GM08714 (cell line): ENCODE results near the gene RAD23A.
"Not testable (repeated sequence)": the region's sequence is repeated elsewhere in the genome, so short reads cannot be mapped to it uniquely, and the experiment has no call there.

Experiments
- H3K4me3 ChIP-seq: fragments of 200-500 bp; sonication (Bioruptor generic); 2 replicates; pipeline ENCODE4 v1.5.1; 2014; ENCODE audit warnings: mild to moderate bottlenecking, low read length, inconsistent platforms
- ZNF274 ChIP-seq: IDR thresholded peaks from 2 replicates; pipeline ENCODE4 v1.6.1; 2012; ENCODE audit warnings: mild to moderate bottlenecking, low read depth, low read length

RAD23A gene

DNA sequence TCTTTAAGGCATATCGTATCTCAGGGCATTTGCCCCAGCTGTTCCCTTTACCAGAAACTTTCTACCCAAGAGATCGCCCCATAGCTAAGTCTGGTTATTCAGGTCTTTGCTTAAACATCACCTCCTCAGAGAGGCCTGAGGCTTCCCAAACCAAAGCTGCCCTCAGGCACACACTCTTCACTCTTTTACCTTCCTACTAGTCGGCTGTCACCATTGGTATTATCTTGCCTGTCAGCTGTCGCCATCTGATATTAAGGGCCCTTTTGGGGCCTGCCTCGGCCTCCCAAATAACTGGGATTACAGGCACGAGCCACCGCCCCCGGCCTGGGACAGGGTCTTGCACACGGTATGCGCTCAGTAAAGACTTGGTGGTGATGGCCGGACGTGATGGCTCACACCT is 10.3 kb downstream of the RAD23A start:
- no peak for TF ChIP-seq ZNF274

DNA sequence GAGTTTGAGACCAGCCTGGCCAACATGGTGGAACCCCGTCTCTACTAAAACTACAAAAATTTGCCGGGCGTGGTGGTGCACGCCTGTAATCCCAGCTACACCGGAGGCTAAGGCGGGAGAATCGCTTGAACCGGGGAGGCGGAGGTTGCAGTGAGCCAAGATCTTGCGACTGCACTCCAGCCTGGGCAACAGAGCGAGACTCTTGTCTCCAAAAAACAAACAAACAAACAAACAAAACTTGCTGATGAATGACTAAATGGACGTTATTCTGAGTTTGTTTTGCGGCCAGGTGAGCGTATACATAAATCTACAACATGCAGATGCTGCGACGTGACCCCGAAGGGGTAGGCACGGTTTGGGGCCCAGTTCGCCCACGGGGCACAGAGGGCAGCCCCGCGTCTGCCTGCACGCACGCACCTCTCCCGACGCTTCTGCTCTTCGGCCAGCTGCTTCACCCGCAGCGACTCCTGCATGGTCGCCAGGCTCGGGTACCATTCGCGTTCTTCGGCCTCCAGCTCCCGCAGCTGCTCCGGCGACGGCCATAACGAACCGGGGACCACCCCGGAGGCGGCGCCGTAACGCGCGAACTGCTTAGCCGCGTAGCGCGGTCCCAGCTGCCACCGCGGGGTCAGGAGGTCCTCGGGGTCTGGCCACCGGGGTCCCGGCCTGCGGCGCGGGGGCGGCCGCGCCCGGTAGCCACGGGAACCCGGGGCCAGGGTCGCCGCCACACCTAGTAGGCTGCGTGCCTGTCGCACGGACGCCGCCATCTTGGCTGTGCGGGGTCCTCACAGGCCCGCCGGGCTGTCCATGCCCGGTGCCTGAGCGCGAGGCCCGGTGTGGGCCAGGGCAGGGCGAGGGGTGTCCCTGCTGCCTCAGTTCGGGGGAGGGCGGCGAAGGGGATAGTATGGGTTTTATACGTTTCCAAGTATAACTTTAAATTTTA is 11.1 kb downstream of the RAD23A start, which contains the start of gene GADD45GIP1:
TSS of gene GADD45GIP1 (minus strand) at position 778 of the 943 bp plus-strand sequence. CDS start at position 767, 11 bp downstream.
- H3K4me3 ChIP-seq, result peak within 1 kb of the TSS; percentile 82
- no peak for TF ChIP-seq ZNF274

More for the DNA sequence above, 10.3 kb downstream of the RAD23A start:
- peak overlapping the region; percentile 82 for H3K4me3 ChIP-seq

DNA sequence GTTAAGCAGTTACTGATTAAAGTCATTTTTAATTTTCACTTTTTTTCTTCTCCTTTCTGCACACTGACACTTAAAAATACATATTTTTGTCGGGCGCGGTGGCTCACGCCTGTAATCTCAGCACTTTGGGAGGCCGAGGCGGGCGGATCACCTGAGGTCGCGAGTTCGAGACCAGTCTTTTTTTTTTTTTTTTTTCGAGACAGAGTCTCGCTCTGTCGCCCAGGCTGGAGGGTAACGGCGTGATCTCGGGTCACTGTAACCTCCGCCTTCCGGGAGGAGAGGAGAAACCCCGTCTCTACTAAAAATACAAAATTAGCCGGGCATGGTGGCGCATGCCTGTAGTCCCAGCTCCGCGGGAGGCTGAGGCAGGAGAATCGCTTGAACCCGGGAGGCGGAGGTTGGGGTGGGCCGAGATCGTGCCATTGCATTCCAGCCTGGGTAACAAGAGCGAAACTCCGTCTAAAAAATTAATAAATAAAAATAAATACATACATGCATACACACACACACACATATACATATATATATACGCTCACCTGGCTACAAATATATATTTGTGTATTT is 11.8 kb downstream of the RAD23A start:
- H3K4me3 ChIP-seq, result peak overlapping the region; percentile 82; the same call in 1 of the 2 replicates

DNA sequence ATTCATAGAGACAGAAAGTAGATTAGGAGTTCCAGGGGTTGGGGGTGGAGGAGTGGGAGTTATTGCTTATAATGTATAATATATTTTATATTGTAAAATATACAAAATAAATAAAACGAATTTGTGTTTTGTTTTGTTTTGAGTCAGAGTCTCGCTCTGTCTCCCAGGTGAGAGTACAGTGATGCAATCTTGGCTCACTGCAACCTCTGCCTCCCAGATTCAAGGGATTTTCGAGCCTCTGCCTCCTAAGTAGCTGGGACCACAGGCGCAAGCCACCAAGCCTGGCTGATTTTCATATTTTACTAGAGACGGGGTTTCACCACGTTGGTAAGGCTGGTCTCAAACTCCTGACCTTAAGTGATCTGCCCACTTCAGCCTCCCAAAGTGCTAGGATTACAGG is 13.8 kb downstream of the RAD23A start:
- H3K4me3 ChIP-seq, result no peak overlapping the region
- no peak for TF ChIP-seq ZNF274

DNA sequence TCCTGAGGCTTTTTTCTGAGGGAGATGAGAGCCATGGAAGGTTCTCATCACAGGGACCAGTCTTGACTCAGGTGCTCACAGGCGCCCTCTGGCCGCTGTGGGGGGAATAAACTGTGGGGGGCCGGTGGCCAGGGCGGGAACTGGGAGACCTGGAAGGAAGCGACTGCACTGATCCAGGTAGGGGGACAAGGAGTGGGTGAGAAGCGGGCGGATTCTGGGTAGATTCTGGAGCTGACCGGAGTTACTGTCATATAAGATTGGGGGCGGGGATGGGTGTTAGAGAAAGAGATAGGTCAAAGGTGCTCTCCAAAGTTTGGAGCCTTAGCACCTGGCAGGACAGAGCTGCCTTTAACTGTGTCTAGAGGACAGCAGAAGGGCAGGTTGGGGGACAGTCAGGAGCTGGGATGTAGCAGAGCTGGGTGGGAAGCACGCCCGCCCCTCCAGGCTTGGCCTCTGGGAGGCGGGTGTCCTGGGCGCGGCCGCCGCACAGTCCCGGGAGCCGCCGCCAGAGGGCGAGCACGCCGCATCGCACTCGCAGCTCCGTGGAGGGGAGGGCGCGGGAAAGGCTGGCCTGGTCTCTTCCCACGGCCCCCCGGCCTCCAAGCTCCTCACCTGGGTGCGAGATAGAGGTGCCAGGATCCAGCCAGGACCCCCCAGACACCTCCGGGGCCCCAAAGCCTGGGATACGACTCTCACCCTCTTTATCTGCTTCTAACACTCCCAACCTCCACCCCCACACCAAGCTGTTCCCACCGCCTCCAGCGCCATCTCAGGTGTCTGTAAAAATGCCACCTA is 19.6 kb downstream of the RAD23A start:
- peak overlapping the region; percentile 44; the same call in 1 of the 2 replicates for H3K4me3 ChIP-seq
- no peak for TF ChIP-seq ZNF274

DNA sequence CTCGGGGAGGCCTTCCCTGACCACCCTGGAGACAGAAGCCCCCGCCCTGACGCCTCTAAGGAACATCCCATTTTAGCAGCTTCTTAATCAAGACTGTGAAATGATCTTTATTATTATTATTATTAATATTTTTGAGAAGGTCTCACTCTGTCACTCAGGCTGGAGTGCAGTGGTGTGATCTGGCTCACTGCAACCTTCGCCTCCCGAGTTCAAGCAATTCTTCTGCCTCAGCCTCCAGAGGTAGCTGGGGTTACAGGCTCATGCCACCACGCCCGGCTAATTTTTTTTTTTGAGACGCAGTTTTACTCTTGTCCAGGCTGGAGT is 20.1 kb downstream of the RAD23A start:
- H3K4me3 ChIP-seq, result no peak overlapping the region
- no peak for TF ChIP-seq ZNF274

DNA sequence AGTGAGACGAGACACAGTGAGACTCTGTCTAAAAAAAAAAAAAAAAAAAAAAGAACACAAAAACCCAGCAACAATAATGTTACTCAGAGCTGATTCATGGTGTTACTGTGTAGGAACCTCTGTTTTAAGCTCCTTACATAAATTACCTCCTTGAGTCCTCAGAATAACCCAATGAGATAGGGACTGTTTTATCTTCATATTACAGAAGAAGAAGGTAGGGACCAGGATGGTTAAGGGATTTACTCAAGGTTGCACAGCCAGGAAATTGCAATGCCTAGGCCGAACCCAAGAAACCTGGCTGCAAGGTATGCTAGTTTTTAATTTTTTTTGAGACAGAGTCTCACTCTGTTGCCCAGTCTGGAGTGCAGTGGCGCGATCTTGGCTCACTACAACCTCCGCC is 22.2 kb downstream of the RAD23A start:
- TF ChIP-seq ZNF274, result no peak

DNA sequence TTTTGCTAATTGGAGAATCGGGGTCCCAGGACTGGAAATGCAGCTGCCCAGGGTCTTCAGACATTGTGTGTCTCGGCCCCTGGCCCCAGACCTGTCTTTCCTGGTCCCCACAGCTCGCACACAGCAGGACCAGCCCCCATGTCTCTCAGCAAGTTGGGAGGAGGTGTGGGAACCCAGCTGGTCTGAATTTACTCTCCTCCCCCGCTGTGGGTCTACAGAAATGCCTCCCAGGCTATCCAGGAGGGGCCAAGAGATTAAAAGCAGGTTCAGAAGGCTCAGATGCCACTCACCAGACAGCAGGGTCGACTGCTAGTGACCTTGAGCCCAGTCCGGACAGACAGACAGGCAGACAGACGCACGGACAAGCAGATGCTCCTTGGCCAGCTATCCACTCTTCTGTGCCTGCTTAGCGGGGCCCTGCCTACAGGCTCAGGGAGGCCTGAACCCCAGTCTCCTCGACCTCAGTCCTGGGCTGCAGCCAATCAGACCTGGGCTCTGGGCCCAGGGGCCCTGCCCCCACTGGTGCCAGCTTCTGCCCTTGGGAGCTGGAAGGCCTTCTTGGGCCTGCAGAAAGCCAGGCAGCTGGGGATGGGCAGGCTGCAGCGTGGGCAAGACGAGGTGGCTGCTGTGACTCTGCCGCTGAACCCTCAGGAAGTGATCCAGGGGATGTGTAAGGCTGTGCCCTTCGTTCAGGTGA is 23.8 kb downstream of the RAD23A start, which contains the start of gene DAND5:
TSS of gene DAND5 (plus strand) at position 285 of the 697 bp plus-strand sequence. CDS start at position 370, 85 bp downstream.
- no peak for TF ChIP-seq ZNF274

More for the DNA sequence above, 22.2 kb downstream of the RAD23A start:
- no peak overlapping the region for H3K4me3 ChIP-seq

DNA sequence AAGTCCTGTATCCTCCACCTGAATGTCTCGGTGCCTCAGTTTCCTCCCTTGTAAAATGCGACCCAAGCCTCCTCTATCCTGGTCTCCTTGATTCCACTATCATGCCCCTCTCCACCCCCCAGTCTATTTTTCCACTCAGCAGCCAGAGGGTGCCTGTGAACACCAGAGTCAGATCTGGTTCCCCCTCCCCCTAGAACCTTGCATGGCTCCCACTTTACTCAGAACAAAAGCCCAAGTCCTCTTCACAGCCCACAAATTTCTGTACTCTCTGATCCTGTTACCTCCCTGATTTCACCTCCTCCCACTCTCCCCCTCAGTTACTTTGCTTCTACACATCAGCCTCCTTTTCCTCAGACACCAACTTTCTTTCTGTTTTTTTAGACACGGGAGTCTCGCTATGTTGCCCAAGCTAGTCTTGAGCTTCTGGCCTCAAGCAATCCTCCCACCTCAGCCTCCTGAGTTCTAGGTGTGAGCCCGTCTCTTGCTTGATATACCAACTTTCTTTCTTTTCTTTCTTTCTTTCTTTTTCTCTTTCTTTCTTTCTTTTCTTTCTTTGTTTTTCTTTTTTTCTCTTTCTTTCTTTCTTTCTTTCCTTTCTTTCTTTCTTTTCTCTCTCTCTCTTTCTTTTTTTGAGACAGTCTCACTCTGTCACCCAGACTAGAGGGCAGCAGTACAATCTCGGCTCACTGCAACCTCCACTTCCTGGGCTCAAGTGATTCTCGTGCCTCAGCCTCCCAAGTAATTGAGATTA is 24.6 kb downstream of the RAD23A start:
- TF ChIP-seq ZNF274, result no peak
- H3K4me3 ChIP-seq, result no peak overlapping the region

More for the DNA sequence above, 23.8 kb downstream of the RAD23A start, which contains the start of gene DAND5:
- H3K4me3 ChIP-seq, result no peak within 1 kb of the TSS

DNA sequence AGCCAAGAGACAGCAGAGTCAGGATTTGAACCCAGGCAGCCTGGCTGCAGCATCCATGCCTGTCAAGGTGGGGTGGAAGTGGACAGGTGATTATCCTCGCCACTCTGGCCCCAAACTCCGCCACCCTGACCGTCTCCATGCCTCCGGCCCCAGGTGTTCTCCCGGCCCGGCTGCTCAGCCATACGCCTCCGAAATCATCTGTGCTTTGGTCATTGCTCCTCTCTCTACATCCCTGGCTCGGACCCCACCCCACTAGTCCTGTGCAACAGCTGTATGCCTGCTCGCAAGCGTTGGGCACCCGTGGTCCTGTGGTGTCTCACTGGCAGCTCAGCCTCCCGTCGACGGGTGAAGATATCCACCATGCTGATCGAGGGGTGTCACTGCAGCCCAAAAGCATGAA is 27.6 kb downstream of the RAD23A start:
- TF ChIP-seq ZNF274, result no peak
- H3K4me3 ChIP-seq, result no peak overlapping the region

DNA sequence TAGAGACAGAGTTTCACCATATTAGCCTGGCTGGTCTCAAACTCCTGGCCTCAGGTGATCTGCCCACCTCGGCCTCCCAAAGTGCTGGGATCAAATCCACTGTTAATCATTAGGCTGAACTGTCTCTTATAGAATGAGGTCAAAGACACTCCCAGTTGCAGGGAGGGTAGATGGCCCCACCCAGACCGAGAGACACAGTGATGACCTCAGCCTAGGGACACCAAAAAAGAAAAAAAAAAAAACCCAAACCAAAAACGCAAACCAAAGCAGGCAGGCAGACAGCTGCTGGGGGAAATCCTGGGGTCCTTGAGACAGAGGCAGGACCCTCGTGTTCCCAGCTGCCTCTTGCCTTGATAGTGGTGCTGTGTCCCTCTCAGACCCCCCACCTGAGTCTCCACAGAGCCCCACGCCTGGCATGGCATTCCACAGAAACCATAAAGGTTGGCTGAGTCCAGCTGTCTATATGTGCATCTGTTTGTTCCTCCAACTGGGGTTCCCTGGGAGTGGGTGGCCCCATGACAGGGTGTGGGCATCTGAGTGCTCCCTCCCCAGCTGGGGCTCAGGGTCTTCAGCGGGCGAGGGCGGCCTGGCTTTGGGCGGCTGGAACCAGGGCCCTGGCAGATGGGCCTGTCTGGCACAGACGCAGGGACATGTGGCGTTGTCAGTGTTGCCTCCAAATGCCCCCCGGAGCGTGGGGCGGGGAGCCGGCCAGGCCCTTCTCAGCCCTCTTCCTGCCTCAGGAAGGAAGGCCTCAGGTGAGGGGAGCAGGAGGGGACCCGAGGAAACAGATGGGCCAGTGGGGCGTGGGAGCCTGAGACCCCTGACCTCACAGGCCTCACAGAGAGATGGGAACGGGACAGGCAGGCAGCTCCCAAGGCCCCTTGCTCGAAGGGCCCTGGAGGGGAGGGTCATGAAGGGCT is 28.9 kb downstream of the RAD23A start:
- TF ChIP-seq ZNF274, result no peak
- H3K4me3 ChIP-seq, result no peak overlapping the region

DNA sequence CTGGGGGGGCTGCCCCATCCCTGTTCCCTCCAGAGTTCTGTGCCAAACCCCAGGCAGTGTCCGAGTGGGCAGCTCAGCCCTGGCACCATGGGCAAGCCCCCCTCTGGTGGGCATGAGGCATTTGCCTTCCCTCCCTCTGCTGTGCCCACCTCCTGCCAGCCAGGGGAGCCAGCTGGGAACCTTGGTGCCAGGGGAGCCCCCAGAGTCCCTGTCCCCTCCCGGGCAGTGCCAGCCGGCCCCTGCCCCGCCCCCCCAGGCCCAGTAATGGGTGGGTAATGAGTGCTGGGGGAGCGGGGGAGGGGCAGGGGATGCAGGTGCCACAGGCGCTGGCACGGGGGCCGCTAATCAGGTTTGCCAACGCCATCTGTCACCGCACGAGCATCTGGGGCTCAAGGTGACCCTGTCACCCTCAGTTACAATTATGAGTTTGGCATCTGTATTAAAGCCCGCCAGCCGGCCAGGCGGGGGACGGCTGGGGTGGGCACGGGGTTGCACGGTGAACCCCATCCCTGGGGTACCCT is 29.6 kb downstream of the RAD23A start:
- H3K4me3 ChIP-seq, result no peak overlapping the region
- no peak for TF ChIP-seq ZNF274

DNA sequence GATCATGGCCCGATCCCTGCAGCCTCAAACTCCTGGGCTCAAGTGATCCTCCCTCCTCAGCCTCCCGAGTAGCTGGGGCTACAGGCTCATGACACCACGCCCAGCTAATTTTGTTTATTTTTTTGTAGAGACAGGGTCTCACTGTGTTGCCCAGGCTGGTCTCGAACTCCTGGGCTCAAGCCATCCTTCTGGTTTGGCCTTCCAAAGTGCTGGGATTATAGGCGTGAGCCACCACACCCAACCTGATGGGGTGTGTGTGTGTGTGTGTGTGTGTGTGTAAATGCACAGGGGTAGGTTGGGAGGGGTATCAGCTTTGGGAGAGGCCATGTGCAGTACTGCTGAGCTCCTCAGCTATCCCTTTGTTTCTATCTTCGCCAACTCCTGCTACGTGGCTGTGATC is 30.4 kb downstream of the RAD23A start:
- H3K4me3 ChIP-seq, result not testable (repeated sequence)
